Measurements from ENCODE around the gene MTTP. TPM values are rescaled to one million over a fixed set of nuclear protein-coding genes. Genes with fewer than 3 reads are reported as not detected.

MTTP gene
- total and polyA plus RNA-seq, 10 donors, result 0.07 to 0.97 (median 0.12) TPM; not detected in 3

DNA sequence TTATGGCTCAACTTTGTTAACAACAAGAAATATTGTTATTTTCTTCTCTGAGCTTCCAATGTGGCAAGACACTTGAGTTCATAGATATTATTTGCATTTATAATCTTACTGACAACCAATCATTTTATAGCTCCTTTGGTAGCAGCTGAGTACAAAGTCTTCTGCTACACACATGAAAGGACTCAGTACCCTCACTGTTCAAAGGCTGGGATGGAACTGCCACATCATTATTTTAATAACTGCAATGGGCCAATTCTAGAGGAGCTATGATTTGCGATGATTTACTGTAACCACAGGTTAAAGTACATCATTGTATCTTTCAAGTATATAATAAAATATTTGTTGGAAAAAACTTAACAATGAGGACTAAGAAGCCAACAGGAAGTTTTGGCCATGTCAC is 10.9 kb downstream of the MTTP start:
- Histone ChIP-seq H3K27me3 (replicated peaks in 1 of 7) (peaks cover 0 to 6% (median 0%) of the 10 kb centered on the region in 7 donors), H3K4me1 (no peaks in the 10 kb centered on the region), H3K4me3 (no peak overlapping the region), H3K9me3 (no peaks in the 10 kb centered on the region), H3K27ac (no peak overlapping the region), H3K36me3 (no peaks in the 10 kb centered on the region)
- TF ChIP-seq CTCF (IDR thresholded peaks at IDR 0.05 in 8 of 11, conservative IDR thresholded peaks at IDR 0.05 in 3 of 11) (no peak), POLR2AphosphoS5 (IDR thresholded peaks at IDR 0.05) (no peak), POLR2A (IDR thresholded peaks at IDR 0.05) (no peak)
- intact Hi-C loops (cut with DNase I; ENCODE audit: low total_unique reads), result no loop called here
- WGBS, 5 donors, result 94 to 100% (median 98%) methylated on average over 1 of the region's 1 CpG
- no peak for DNase-seq

GRCh38 chr4:99586322-99586721 is 11.7 kb downstream of the MTTP start:
- intact Hi-C loops (cut with DNase I; ENCODE audit: low total_unique reads), result no loop called here
- TF ChIP-seq CTCF (IDR thresholded peaks at IDR 0.05 in 8 of 11, conservative IDR thresholded peaks at IDR 0.05 in 3 of 11), result no peak
- TF ChIP-seq POLR2AphosphoS5 (IDR thresholded peaks at IDR 0.05), result no peak
- no peak for TF ChIP-seq POLR2A (IDR thresholded peaks at IDR 0.05)
- Histone ChIP-seq H3K9me3 (no peaks in the 10 kb centered on the region), H3K4me1 (no peaks in the 10 kb centered on the region), H3K36me3 (no peaks in the 10 kb centered on the region), H3K27me3 (replicated peaks in 1 of 7) (peaks cover 0 to 6% (median 0%) of the 10 kb centered on the region in 7 donors), H3K27ac (no peak overlapping the region), H3K4me3 (no peak overlapping the region)
- DNase-seq, result no peak
- 33 to 62% (median 54%) methylated on average over 2 of the region's 2 CpGs for whole genome bisulfite sequencing, 5 donors

DNA sequence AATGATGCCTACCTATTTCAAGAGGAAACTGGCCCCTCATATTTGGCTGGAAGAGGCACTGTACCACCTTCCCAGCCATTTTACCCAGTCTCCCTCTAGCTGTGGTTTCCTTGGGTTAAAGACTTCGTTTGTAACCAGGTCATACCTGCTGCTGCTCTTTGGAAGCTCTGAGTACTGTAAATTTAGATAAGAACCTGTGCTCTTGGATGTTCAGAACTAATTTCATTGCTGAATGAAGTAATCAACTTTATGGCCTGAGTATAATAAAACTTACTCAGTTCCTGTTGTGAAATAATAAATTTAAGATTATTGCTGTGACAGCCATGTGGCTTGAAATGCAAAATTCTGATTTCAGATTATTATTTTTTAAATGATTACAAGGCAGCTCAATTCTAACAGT is 12.2 kb downstream of the MTTP start:
- TF ChIP-seq CTCF (IDR thresholded peaks at IDR 0.05 in 8 of 11, conservative IDR thresholded peaks at IDR 0.05 in 3 of 11) (no peak), POLR2A (IDR thresholded peaks at IDR 0.05) (no peak), POLR2AphosphoS5 (IDR thresholded peaks at IDR 0.05) (no peak)
- DNase-seq, result no peak
- no peaks in the 10 kb centered on the region for H3K9me3 ChIP-seq
- no peak overlapping the region for H3K4me3 ChIP-seq
- H3K4me1 ChIP-seq, result no peaks in the 10 kb centered on the region
- H3K36me3 ChIP-seq, result no peaks in the 10 kb centered on the region
- 22 to 57% (median 36%) methylated on average over 1 of the region's 1 CpG for WGBS, 5 donors
- peaks cover 0 to 6% (median 0%) of the 10 kb centered on the region in 7 donors for H3K27me3 ChIP-seq (replicated peaks in 1 of 7)
- no peak overlapping the region for H3K27ac ChIP-seq
- intact Hi-C loops (cut with DNase I; ENCODE audit: low total_unique reads), result no loop called here

GRCh38 chr4:99587309-99587708 is 12.7 kb downstream of the MTTP start:
- intact Hi-C loops (cut with DNase I; ENCODE audit: low total_unique reads), result no loop called here
- no peak overlapping the region for H3K4me3 ChIP-seq
- no peak for DNase-seq
- no peaks in the 10 kb centered on the region for H3K36me3 ChIP-seq
- H3K9me3 ChIP-seq, result no peaks in the 10 kb centered on the region
- H3K4me1 ChIP-seq, result no peaks in the 10 kb centered on the region
- H3K27ac ChIP-seq, result no peak overlapping the region
- TF ChIP-seq POLR2AphosphoS5 (IDR thresholded peaks at IDR 0.05) (no peak), CTCF (IDR thresholded peaks at IDR 0.05 in 8 of 11, conservative IDR thresholded peaks at IDR 0.05 in 3 of 11) (no peak), POLR2A (IDR thresholded peaks at IDR 0.05) (no peak)
- H3K27me3 ChIP-seq (replicated peaks in 1 of 7), result peaks cover 0 to 6% (median 0%) of the 10 kb centered on the region in 7 donors

Data from spleen (tissue), 11 donors.